H1 (cell line): ENCODE data around the gene KIF2C. TPM values are rescaled to one million over a fixed set of nuclear protein-coding genes. Genes with fewer than 3 reads are reported as not detected.

Experiments
- CTCF ChIA-PET: fragments of 300-600 bp; sonication (Branson Sonifier 250); formaldehyde crosslinking; loops from one replicate; lab custom pipeline; 2021; ENCODE audit not compliant: partially characterized antibody; lab: Charles Lee
- POLR2A ChIA-PET: fragments of 300-600 bp; sonication (Branson Sonifier 250); formaldehyde crosslinking; loops from one replicate; lab custom pipeline; 2021; ENCODE audit warnings: inconsistent platforms; ENCODE audit not compliant: partially characterized antibody; lab: Charles Lee
- DNase-seq, 2 experiments: peaks; one replicate each; pipeline versions ENCODE4 v3.0.0 to v3.0.0-alpha.2; 2010 to 2022; ENCODE audit warnings: low spot score in 2 of 2, low read depth in 1 of 2, mixed read lengths in 1 of 2
- FAIRE-seq: peaks from 2 replicates; lab custom pipeline; 2011; peaks lifted over from hg19 to GRCh38; lab: Jason Lieb, UNC
- H2AFZ ChIP-seq: 2 replicates; pipeline ENCODE4 v1.8.1; 2012; ENCODE audit warnings: low read length, inconsistent platforms
- H2AK5ac ChIP-seq: 2 replicates; pipeline ENCODE4 v1.6.1; 2013; ENCODE audit warnings: low read depth, low read length
- H2BK120ac ChIP-seq: replicated peaks from 2 replicates; pipeline ENCODE3; 2013; ENCODE audit warnings: low read depth, low read length, inconsistent platforms
- H2BK12ac ChIP-seq: 2 replicates; pipeline ENCODE4 v1.6.1; 2013; ENCODE audit warnings: low read depth, low read length
- H2BK15ac ChIP-seq: 2 replicates; pipeline ENCODE4 v1.6.1; 2013; ENCODE audit warnings: low read length
- H2BK20ac ChIP-seq: 2 replicates; pipeline ENCODE4 v1.6.1; 2013; ENCODE audit warnings: low read length
- H2BK5ac ChIP-seq: 2 replicates; pipeline ENCODE4 v1.6.1; 2013; ENCODE audit warnings: low read depth, low read length
- H3K14ac ChIP-seq: 2 replicates; pipeline ENCODE4 v1.6.1; 2013; ENCODE audit warnings: inconsistent platforms; ENCODE audit not compliant: insufficient read length
- H3K18ac ChIP-seq: 2 replicates; pipeline ENCODE4 v1.6.1; 2013; ENCODE audit warnings: low read length; ENCODE audit errors: extremely low read depth
- H3K23ac ChIP-seq: 2 replicates; pipeline ENCODE4 v1.6.1; 2013; ENCODE audit warnings: inconsistent platforms; ENCODE audit not compliant: insufficient read length
- H3K23me2 ChIP-seq: 2 replicates; pipeline ENCODE4 v1.6.1; 2013; ENCODE audit warnings: low read depth, low read length
- H3K27ac ChIP-seq: 2 replicates; pipeline ENCODE4 v1.6.1; 2011; ENCODE audit warnings: low read depth, low read length, inconsistent platforms
- H3K27me3 ChIP-seq, 4 experiments: replicated peaks in 1 of 4; 1 replicate in 1 of 4; 2 replicates in 3 of 4; pipeline versions ENCODE4 v1.6.1 to v1.8.1; 2011 to 2013; ENCODE audit warnings: low read length in 3 of 4, mild to moderate bottlenecking in 3 of 4, inconsistent platforms in 2 of 4, mixed read lengths in 2 of 4, moderate library complexity in 1 of 4; ENCODE audit not compliant: control insufficient read depth in 3 of 4, insufficient read depth in 3 of 4; ENCODE audit errors: extremely low read depth in 1 of 4
- H3K36me3 ChIP-seq, 4 experiments: 2 replicates each; pipeline versions ENCODE4 v1.6.1 to v1.8.1; 2011 to 2013; ENCODE audit warnings: mild to moderate bottlenecking in 4 of 4, low read length in 3 of 4, moderate library complexity in 2 of 4, control low read depth in 1 of 4, inconsistent platforms in 1 of 4; ENCODE audit not compliant: insufficient read depth in 4 of 4, control insufficient read depth in 2 of 4
- H3K4ac ChIP-seq: replicated peaks from 2 replicates; pipeline ENCODE3; 2013; ENCODE audit warnings: low read length, low read depth, mixed read lengths, inconsistent platforms; ENCODE audit not compliant: insufficient read length
- H3K4me1 ChIP-seq, 4 experiments: replicated peaks in 1 of 4; 1 replicate in 1 of 4; 2 replicates in 3 of 4; pipeline versions ENCODE4 v1.6.1 to v1.8.1; 2011 to 2013; ENCODE audit warnings: low read length in 3 of 4, inconsistent platforms in 2 of 4, mixed read lengths in 1 of 4; ENCODE audit not compliant: insufficient read depth in 4 of 4, control insufficient read depth in 3 of 4
- H3K4me2 ChIP-seq, 2 experiments: 2 replicates each; pipeline versions ENCODE4 v1.6.1 to v1.8.1; 2011 to 2013; ENCODE audit warnings: low read depth in 2 of 2, low read length in 2 of 2, control low read depth in 1 of 2, inconsistent platforms in 1 of 2, mild to moderate bottlenecking in 1 of 2; ENCODE audit not compliant: insufficient read depth in 1 of 2
- H3K4me3 ChIP-seq, 4 experiments: fragments of 200-600, 300-600 bp in 1 of 4; sonication (generic), shearing (Covaris generic), sonication (Bioruptor Twin) in 1 of 4; 2 replicates each; pipeline versions ENCODE4 v1.5.1 to v1.8.1; 2011 to 2016; ENCODE audit warnings: low read length in 4 of 4, low read depth in 3 of 4, control low read depth in 2 of 4, inconsistent platforms in 2 of 4, mild to moderate bottlenecking in 2 of 4, mixed read lengths in 1 of 4, moderate library complexity in 1 of 4; ENCODE audit not compliant: insufficient read depth in 2 of 4; ENCODE audit errors: extremely low read depth in 1 of 4
- H3K56ac ChIP-seq: replicated peaks from 2 replicates; pipeline ENCODE3; 2013; ENCODE audit warnings: low read depth, mild to moderate bottlenecking, mixed read lengths, low read length, inconsistent platforms; ENCODE audit not compliant: insufficient read length
- H3K79me1 ChIP-seq: 2 replicates; pipeline ENCODE4 v1.6.1; 2013; ENCODE audit warnings: low read depth, low read length, control low read depth
- H3K79me2 ChIP-seq, 2 experiments: 2 replicates each; pipeline versions ENCODE4 v1.6.1 to v1.8.1; 2012 to 2013; ENCODE audit warnings: low read length in 2 of 2, mild to moderate bottlenecking in 2 of 2, inconsistent platforms in 1 of 2; ENCODE audit not compliant: insufficient read depth in 2 of 2, control insufficient read depth in 1 of 2
- H3K9ac ChIP-seq, 4 experiments: replicated peaks in 1 of 4; 1 replicate in 1 of 4; 2 replicates in 3 of 4; pipeline versions ENCODE4 v1.6.1 to v1.8.1; 2011 to 2013; ENCODE audit warnings: low read depth in 3 of 4, low read length in 3 of 4, control low read depth in 2 of 4, mild to moderate bottlenecking in 2 of 4, moderate library complexity in 2 of 4, inconsistent platforms in 1 of 4; ENCODE audit errors: extremely low read depth in 1 of 4
- H3K9me3 ChIP-seq, 2 experiments: 2 replicates each; pipeline versions ENCODE4 v1.6.1 to v1.8.1; 2012 to 2013; ENCODE audit warnings: mild to moderate bottlenecking in 2 of 2, moderate library complexity in 2 of 2, control low read depth in 1 of 2, inconsistent platforms in 1 of 2, low read depth in 1 of 2, low read length in 1 of 2, mixed read lengths in 1 of 2; ENCODE audit not compliant: insufficient read depth in 2 of 2
- H4K20me1 ChIP-seq, 2 experiments: replicated peaks in 1 of 2; 2 replicates each; pipeline versions ENCODE3 to v1.8.1; 2011 to 2013; ENCODE audit warnings: inconsistent platforms in 2 of 2, low read length in 2 of 2, mild to moderate bottlenecking in 1 of 2; ENCODE audit not compliant: insufficient read depth in 2 of 2, control insufficient read depth in 1 of 2
- H4K5ac ChIP-seq: 2 replicates; pipeline ENCODE4 v1.6.1; 2013; ENCODE audit warnings: low read length, low read depth, mixed read lengths, inconsistent platforms; ENCODE audit not compliant: insufficient read length
- H4K8ac ChIP-seq: 2 replicates; pipeline ENCODE4 v1.8.0; 2013; ENCODE audit warnings: mild to moderate bottlenecking, moderate library complexity, low read length, inconsistent platforms; ENCODE audit not compliant: insufficient read depth; ENCODE audit errors: extremely low read depth
- H4K91ac ChIP-seq: replicated peaks from 2 replicates; pipeline ENCODE3; 2013; ENCODE audit warnings: low read length, mixed read lengths, inconsistent platforms; ENCODE audit not compliant: insufficient read length
- CTCF ChIP-seq, 3 experiments: IDR thresholded peaks; 1 replicate in 2 of 3; 2 replicates in 1 of 3; pipeline versions ENCODE4 v1.5.1 to v1.6.1; 2011; ENCODE audit warnings: low read length in 3 of 3, mild to moderate bottlenecking in 3 of 3, inconsistent platforms in 2 of 3, low read depth in 1 of 3, moderate library complexity in 1 of 3; ENCODE audit not compliant: insufficient read depth in 1 of 3; ENCODE audit errors: control extremely low read depth in 1 of 3
- E2F6 ChIP-seq: IDR thresholded peaks from 2 replicates; pipeline ENCODE4 v1.6.1; 2012; ENCODE audit warnings: inconsistent platforms
- EP300 ChIP-seq, 2 experiments: IDR thresholded peaks; 1 replicate in 1 of 2; 2 replicates in 1 of 2; pipeline ENCODE4 v1.6.1; 2011 to 2012; ENCODE audit warnings: low read depth in 2 of 2, low read length in 2 of 2, mild to moderate bottlenecking in 2 of 2, borderline replicate concordance in 1 of 2, inconsistent platforms in 1 of 2, moderate library complexity in 1 of 2
- NRF1 ChIP-seq: IDR thresholded peaks from 2 replicates; pipeline ENCODE4 v1.6.1; 2011; ENCODE audit warnings: mild to moderate bottlenecking, low read depth, low read length, improper control_type of control experiment
- RAD21 ChIP-seq, 2 experiments: IDR thresholded peaks in 1 of 2; conservative IDR thresholded peaks in 1 of 2; 2 replicates each; pipeline ENCODE4 v1.6.1; 2011; ENCODE audit warnings: low read depth in 2 of 2, low read length in 2 of 2, improper control_type of control experiment in 1 of 2, inconsistent platforms in 1 of 2, mild to moderate bottlenecking in 1 of 2, moderate library complexity in 1 of 2
- SIN3A ChIP-seq, 2 experiments: IDR thresholded peaks in 1 of 2; conservative IDR thresholded peaks in 1 of 2; 2 replicates each; pipeline ENCODE4 v1.6.1; 2011 to 2012; ENCODE audit warnings: low read length in 2 of 2, improper control_type of control experiment in 1 of 2, low read depth in 1 of 2, mild to moderate bottlenecking in 1 of 2
- TCF12 ChIP-seq: IDR thresholded peaks from 2 replicates; pipeline ENCODE4 v1.6.1; 2011; ENCODE audit warnings: low read depth, mild to moderate bottlenecking, low read length
- WGBS, 2 experiments: shearing (Covaris generic) in 1 of 2; methylation state at CpG; one replicate each; pipeline versions ENCODE4 v1.1.6 to v1.1.7; 2013 to 2015; ENCODE audit warnings: low lambda C conversion rate in 2 of 2, mixed read lengths in 2 of 2, inconsistent platforms in 1 of 2, low coverage in 1 of 2, missing lambda C conversion rate in 1 of 2; ENCODE audit not compliant: insufficient replicate concordance in 2 of 2, insufficient coverage in 1 of 2, insufficient read length in 1 of 2; ENCODE audit errors: extremely low coverage in 1 of 2, missing lambda C conversion rate in 1 of 2; 5-methylcytosine and 5-hydroxymethylcytosine counted together
- polyA plus RNA-seq, 7 experiments: library from polyadenylated mRNA; depleted of rRNA in 3 of 7; stranded (reverse) in 5 of 7; unstranded in 2 of 7; fragments of >200 nt in 5 of 7; fragments of 200-250 nt in 2 of 7; gene quantifications; 1 replicate in 5 of 7; 2 replicates in 1 of 7; 4 replicates in 1 of 7; pipeline versions ENCODE4 v1.2.1 to v1.2.3, GENCODE V29; 2011 to 2013; ENCODE audit warnings: missing spikeins in 2 of 7, mixed read lengths in 2 of 7
- total RNA-seq: library from RNA; stranded (reverse); fragmentation: NEBNext Ultra II Directional; extraction: Animal tissue kit (Norgen Biotek cat#: 25700); gene quantifications from 2 replicates; pipeline ENCODE4 v1.2.1, GENCODE V29; 2021

Gene KIF2C
- total and polyA plus RNA-seq, 2 of the 8 experiments (the other 6 are each of a cell fraction or from before 2014, with no cell fraction given) = 41.8 to 68.1 TPM

- FAIRE-seq (no peak), DNase-seq (no peak)
- Histone ChIP-seq H3K23me2 (no peaks in the 10 kb centered on the region), H3K27ac (no peak overlapping the region), H3K27me3 (no peaks in the 10 kb centered on the region), H3K36me3 (no peaks in the 10 kb centered on the region), H2BK20ac (no peak overlapping the region), H3K4me1 (peaks cover 0 to 1% (median 0%) of the 10 kb centered on the region in 4 experiments; a peak in 3 of 7 replicates), H3K23ac (no peak overlapping the region), H3K4me3 (no peak overlapping the region), H3K18ac (no peak overlapping the region), H3K14ac (no peak overlapping the region), H3K4ac (no peak overlapping the region), H3K56ac (no peak overlapping the region), H2BK5ac (no peak overlapping the region), H4K91ac (no peak overlapping the region), H2BK12ac (peak overlapping the region; percentile 40; the same call in 1 of the 2 replicates), H3K79me2 (no peaks in the 10 kb centered on the region), H3K9me3 (no peaks in the 10 kb centered on the region), H3K9ac (no peak overlapping the region), H3K79me1 (no peaks in the 10 kb centered on the region), H4K5ac (no peak overlapping the region), H3K4me2 (no peak overlapping the region), H2AFZ (no peak overlapping the region; the same call in 1 of the 2 replicates), H2BK120ac (no peak overlapping the region), H4K8ac (no peak overlapping the region; the same call in 1 of the 2 replicates), H4K20me1 (no peaks in the 10 kb centered on the region), H2AK5ac (no peak overlapping the region), H2BK15ac (no peak overlapping the region)
- CTCF ChIA-PET = interaction anchor here (0.8 to 1.4 kb wide), 5 partner anchors 9 to 100 kb away, joined by 3 to 4 read pairs (median 3); partner anchors contain the start of gene BTBD19
- POLR2A ChIA-PET = interaction anchor here (0.7 to 22.5 kb wide), 6 partner anchors 10 to 173 kb away, joined by 3 to 428 read pairs (median 77); partner anchors contain the start of genes BEST4, KIF2C, RNU5D-1 and RPS8
- 95% methylated on average over 9 of the region's 9 CpGs; no CpG with 5 or more reads in 1 of the 2 experiments for WGBS, 2 experiments
- TF ChIP-seq NRF1 (no peak), E2F6 (no peak), SIN3A (conservative IDR thresholded peaks at IDR 0.05 in 1 of 2, IDR thresholded peaks at IDR 0.05 in 1 of 2; ENCODE audit: low read depth in 1 of 2, low read length in 2 of 2) (no peak), TCF12 (no peak), CTCF (IDR thresholded peaks at IDR 0.05; ENCODE audit: control extremely low read depth in 1 of 3, insufficient read depth in 1 of 3, low read depth in 1 of 3, low read length in 3 of 3) (no peak), EP300 (IDR thresholded peaks at IDR 0.05; ENCODE audit: borderline replicate concordance in 1 of 2, low read depth in 2 of 2, low read length in 2 of 2) (no peak), RAD21 (IDR thresholded peaks at IDR 0.05 in 1 of 2, conservative IDR thresholded peaks at IDR 0.05 in 1 of 2; ENCODE audit: low read depth in 2 of 2, low read length in 2 of 2) (no peak)
Measured at GRCh38 chr1:44723064-44723463, 16.6 kb upstream of the KIF2C start.
